ENCODE results near the gene ADARB2.
"Not testable (repeated sequence)": the region's sequence is repeated elsewhere in the genome, so short reads cannot be mapped to it uniquely, and the experiment has no call there.

Gene ADARB2

GRCh38 chr10:1462994-1463633 is 274.2 kb downstream of the ADARB2 start:
- no peak for DNase-seq (ENCODE audit: low read depth)

GRCh38 chr10:1462521-1462920 is 274.8 kb downstream of the ADARB2 start:
- DNase-seq (ENCODE audit: low read depth) = no peak

- DNase-seq (ENCODE audit: low read depth) = no peak
These were observed 275.3 kb downstream of the ADARB2 start for GRCh38 chr10:1462032-1462431.

GRCh38 chr10:1461016-1461415 is 276.3 kb downstream of the ADARB2 start:
- no peak for DNase-seq (ENCODE audit: low read depth)

- DNase-seq (ENCODE audit: low read depth) = not testable (repeated sequence)
These were observed 277.7 kb downstream of the ADARB2 start for GRCh38 chr10:1459664-1460063.

- no peak for DNase-seq (ENCODE audit: low read depth)
These were observed 282.4 kb downstream of the ADARB2 start for GRCh38 chr10:1454951-1455350.

- DNase-seq (ENCODE audit: low read depth) = no peak
These were observed 282.9 kb downstream of the ADARB2 start for GRCh38 chr10:1454428-1454827.

- no peak for DNase-seq (ENCODE audit: low read depth)
These were observed 284.5 kb downstream of the ADARB2 start for GRCh38 chr10:1452777-1453176.

GRCh38 chr10:1451941-1452340 is 285.4 kb downstream of the ADARB2 start:
- DNase-seq (ENCODE audit: low read depth) = no peak

- no peak for DNase-seq (ENCODE audit: low read depth)
These were observed 285.9 kb downstream of the ADARB2 start for GRCh38 chr10:1451362-1451888.

GRCh38 chr10:1449572-1450205 is 287.6 kb downstream of the ADARB2 start:
- no peak for DNase-seq (ENCODE audit: low read depth)

- no peak for DNase-seq (ENCODE audit: low read depth)
These were observed 288.3 kb downstream of the ADARB2 start for GRCh38 chr10:1449021-1449420.

GRCh38 chr10:1448252-1448930 is 288.9 kb downstream of the ADARB2 start:
- DNase-seq (ENCODE audit: low read depth) = no peak

GRCh38 chr10:1444826-1445225 is 292.5 kb downstream of the ADARB2 start:
- no peak for DNase-seq (ENCODE audit: low read depth)

GRCh38 chr10:1440897-1441296 is 296.4 kb downstream of the ADARB2 start:
- DNase-seq (ENCODE audit: low read depth) = no peak

- DNase-seq (ENCODE audit: low read depth) = no peak
These were observed 302.2 kb downstream of the ADARB2 start for GRCh38 chr10:1434912-1435692.

GRCh38 chr10:1434202-1434601 is 303.1 kb downstream of the ADARB2 start:
- DNase-seq (ENCODE audit: low read depth) = no peak

- DNase-seq (ENCODE audit: low read depth) = no peak
These were observed 305.2 kb downstream of the ADARB2 start for GRCh38 chr10:1432161-1432560.

GRCh38 chr10:1431229-1431628 is 306.1 kb downstream of the ADARB2 start:
- no peak for DNase-seq (ENCODE audit: low read depth)

GRCh38 chr10:1427521-1428186 is 309.7 kb downstream of the ADARB2 start:
- not testable (repeated sequence) for DNase-seq (ENCODE audit: low read depth)

- no peak for DNase-seq (ENCODE audit: low read depth)
These were observed 310.5 kb downstream of the ADARB2 start for GRCh38 chr10:1426786-1427185.

GRCh38 chr10:1425879-1426278 is 311.4 kb downstream of the ADARB2 start:
- DNase-seq (ENCODE audit: low read depth) = no peak

All from fibroblast of gingiva (primary cell).